PC-9 (cell line): ENCODE measurements around the gene LCN12. TPM values are rescaled to one million over a fixed set of nuclear protein-coding genes. Genes with fewer than 3 reads are reported as not detected.

Experiments used
- BruUV-seq: library from RNA; stranded (reverse); fragments of 400-500 nt; replicated peaks from 2 replicates; lab custom pipeline; 2021; lab: Mats Ljungman, UMichigan
- CTCF ChIA-PET: fragments of 300-600 bp; sonication (Branson Sonifier 250); formaldehyde crosslinking; loops from one replicate; lab custom pipeline; 2022; ENCODE audit warnings: antibody characterized with exemption; lab: Charles Lee
- POLR2A ChIA-PET: fragments of 300-600 bp; sonication (Branson Sonifier 250); formaldehyde crosslinking; loops from one replicate; lab custom pipeline; 2022; ENCODE audit warnings: antibody characterized with exemption; ENCODE audit not compliant: unreplicated experiment; lab: Charles Lee
- DNase-seq, 2 experiments: peaks; one replicate each; pipeline versions ENCODE4 v3.0.0 to v3.0.0-alpha.2; 2015 to 2022; ENCODE audit warnings: mixed read lengths in 1 of 2
- H2AFZ ChIP-seq: fragments of 200-600 bp; sonication (generic); 2 replicates; pipeline ENCODE4 v1.8.1; 2017; ENCODE audit warnings: antibody characterized with exemption
- H3F3A ChIP-seq: fragments of 200-600 bp; sonication (generic); 2 replicates; pipeline ENCODE4 v1.8.1; 2017; ENCODE audit warnings: antibody characterized with exemption, mild to moderate bottlenecking, low read depth; ENCODE audit not compliant: insufficient read depth
- H3K27ac ChIP-seq: fragments of 200-600 bp; sonication (generic); 2 replicates; pipeline ENCODE4 v1.6.1; 2016; ENCODE audit warnings: mixed run types
- H3K27me3 ChIP-seq: fragments of 200-600 bp; sonication (generic); 2 replicates; pipeline ENCODE4 v1.6.1; 2016; ENCODE audit warnings: low read depth, mixed run types; ENCODE audit not compliant: insufficient read depth
- H3K36me3 ChIP-seq: fragments of 200-600 bp; sonication (generic); 2 replicates; pipeline ENCODE4 v1.6.1; 2016; ENCODE audit warnings: low read depth, mixed run types
- H3K4me1 ChIP-seq: fragments of 200-600 bp; sonication (generic); replicated peaks from 2 replicates; pipeline ENCODE4 v1.6.1; 2016; ENCODE audit warnings: mixed run types; ENCODE audit not compliant: insufficient read depth
- H3K4me2 ChIP-seq: fragments of 200-600 bp; sonication (generic); 2 replicates; pipeline ENCODE4 v1.6.1; 2017; ENCODE audit warnings: mixed run types
- H3K4me3 ChIP-seq: fragments of 200-600 bp; sonication (generic); 2 replicates; pipeline ENCODE4 v1.6.1; 2016; ENCODE audit warnings: mixed run types
- H3K79me2 ChIP-seq: fragments of 200-600 bp; sonication (generic); 2 replicates; pipeline ENCODE4 v1.6.1; 2017; ENCODE audit warnings: low read depth, mixed run types
- H3K9me2 ChIP-seq: fragments of 200-600 bp; sonication (generic); 2 replicates; pipeline ENCODE4 v1.8.1; 2017; ENCODE audit warnings: mild to moderate bottlenecking; ENCODE audit not compliant: insufficient read depth
- H3K9me3 ChIP-seq: fragments of 200-600 bp; sonication (generic); 2 replicates; pipeline ENCODE4 v1.8.1; 2016; ENCODE audit warnings: low read depth; ENCODE audit not compliant: insufficient read depth
- H4K20me1 ChIP-seq: fragments of 200-600 bp; sonication (generic); 2 replicates; pipeline ENCODE4 v1.8.1; 2017; ENCODE audit not compliant: insufficient read depth
- CTCF ChIP-seq: fragments of 200-600 bp; sonication (generic); conservative IDR thresholded peaks from 2 replicates; pipeline ENCODE4 v1.6.1; 2017; ENCODE audit warnings: mixed run types, antibody characterized with exemption, mild to moderate bottlenecking, moderate library complexity
- EZH2 ChIP-seq: fragments of 200-600 bp; sonication (generic); IDR thresholded peaks from 2 replicates; pipeline ENCODE4 v1.8.0; 2017; ENCODE audit warnings: antibody characterized with exemption, low read depth
- intact Hi-C: fragments of 100-400 bp; cut with micrococcal nuclease; formaldehyde crosslinking; loops from one replicate; pipeline ENCODE4 v1.10.0; 2022; ENCODE audit not compliant: unreplicated experiment
- total RNA-seq: library from RNA; stranded (reverse); gene quantifications from 2 replicates; pipeline ENCODE4 v1.2.3, GENCODE V29; 2021

LCN12 gene
- total RNA-seq, 1 experiment from 2014 or later = 9.3 TPM

DNA sequence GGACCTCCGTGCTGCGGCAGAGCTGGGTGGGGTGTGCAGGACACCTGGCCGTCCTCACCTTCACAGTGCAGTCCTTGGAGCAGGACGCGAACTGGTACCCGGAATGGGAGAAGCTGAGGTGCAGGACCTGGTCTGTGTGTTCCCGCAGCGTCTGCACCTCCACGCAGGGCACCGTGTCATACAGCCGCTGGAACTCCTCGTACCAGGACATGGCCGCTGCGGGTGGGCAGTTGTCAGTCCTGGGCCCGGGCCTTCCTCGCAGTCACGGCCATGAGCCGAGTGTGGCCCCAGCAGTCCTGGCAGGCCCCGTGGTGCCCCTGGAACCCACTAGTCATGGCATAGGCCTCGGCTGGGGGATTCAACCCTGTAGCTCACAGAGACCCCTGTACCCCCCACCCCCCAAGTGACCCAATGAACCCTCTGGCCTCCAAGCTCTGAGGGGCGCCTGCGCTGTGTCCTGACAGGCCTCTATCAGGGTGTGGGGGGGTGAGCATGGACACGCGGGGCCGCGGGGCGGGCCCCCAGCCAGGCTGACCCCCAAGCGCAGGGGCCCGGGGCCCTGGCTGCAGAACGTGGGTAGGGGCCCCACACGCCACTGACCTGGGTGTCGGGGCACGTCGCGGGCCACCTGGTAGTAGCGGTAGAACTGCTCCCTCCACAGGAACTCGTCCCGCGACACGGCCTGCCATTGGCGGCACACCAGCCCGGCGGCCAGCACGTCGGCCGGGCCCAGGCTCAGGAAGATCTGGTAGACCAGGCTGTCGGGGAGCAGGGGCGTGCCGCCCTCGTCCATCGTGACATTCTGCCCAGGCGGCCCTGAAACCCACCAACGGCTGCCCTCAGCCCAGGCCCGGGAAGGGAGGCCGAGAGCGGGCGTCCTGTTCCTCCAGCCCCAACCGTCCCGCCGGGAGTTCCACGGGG is 8.5 kb upstream of the LCN12 start:
- peak in 1 of 2 experiments; percentile 51 for DNase-seq
- Histone ChIP-seq H3K4me3 (peak overlapping the region; percentile 87), H2AFZ (0 out of 2 replicates have a peak overlapping the region, but pooled peaks have one; percentile 67), H3K4me1 (peaks cover 14% of the 10 kb centered on the region), H3K9me3 (no peaks in the 10 kb centered on the region), H3K36me3 (peaks cover 7% of the 10 kb centered on the region), H3K79me2 (peaks cover 18% of the 10 kb centered on the region), H3K4me2 (peak overlapping the region; percentile 95), H3K27ac (peak overlapping the region; percentile 26; the same call in 1 of the 2 replicates), H4K20me1 (no peaks in the 10 kb centered on the region; the same call in none of the 2 replicates), H3K9me2 (no peaks in the 10 kb centered on the region), H3F3A (peaks cover 18% of the 10 kb centered on the region; the same call in 1 of the 2 replicates), H3K27me3 (no peaks in the 10 kb centered on the region)
- intact Hi-C loops = loop anchor here (1.0 to 5.0 kb wide), 3 partner anchors 42 to 95 kb away; partner anchors contain the start of gene PHPT1
- POLR2A ChIA-PET = no interaction called here
- CTCF ChIA-PET = interaction anchor here (0.6 kb wide), 1 partner anchor 187 kb away, joined by 6 read pairs; no protein-coding TSS in a partner anchor
- TF ChIP-seq CTCF (no peak), EZH2 (no peak)
- no TSS peak for BruUV-seq

GRCh38 chr9:136944212-136944518 is 7.9 kb upstream of the LCN12 start:
- no peaks in the 10 kb centered on the region for H3K9me2 ChIP-seq
- H3K4me1 ChIP-seq = peaks cover 20% of the 10 kb centered on the region
- H3K36me3 ChIP-seq = peaks cover 7% of the 10 kb centered on the region
- ChIA-PET POLR2A (interaction anchor here (0.5 to 0.6 kb wide), 2 partner anchors 43 to 302 kb away, joined by 3 to 5 read pairs; no protein-coding TSS in a partner anchor), CTCF (no interaction called here)
- no peaks in the 10 kb centered on the region for H3K27me3 ChIP-seq
- H2AFZ ChIP-seq = 0 out of 2 replicates have a peak overlapping the region, but pooled peaks have one; percentile 67
- DNase-seq = no peak
- no peaks in the 10 kb centered on the region for H3K9me3 ChIP-seq
- no peaks in the 10 kb centered on the region; the same call in none of the 2 replicates for H4K20me1 ChIP-seq
- H3K4me2 ChIP-seq = peak overlapping the region; percentile 95
- peak overlapping the region; percentile 87 for H3K4me3 ChIP-seq
- no TSS peak for BruUV-seq
- H3F3A ChIP-seq = peaks cover 19% of the 10 kb centered on the region; the same call in 1 of the 2 replicates
- intact Hi-C loops = loop anchor here (1.0 to 5.0 kb wide), 3 partner anchors 43 to 95 kb away; partner anchors contain the start of gene PHPT1
- no peak for TF ChIP-seq EZH2
- no peak for TF ChIP-seq CTCF
- peaks cover 18% of the 10 kb centered on the region for H3K79me2 ChIP-seq
- peak overlapping the region; percentile 26; the same call in 1 of the 2 replicates for H3K27ac ChIP-seq
